ENCODE measurements around the gene LRRC34. TPM values are rescaled to one million over a fixed set of nuclear protein-coding genes. Genes with fewer than 3 reads are reported as not detected.

Gene LRRC34
- total and polyA plus RNA-seq, 10 of the 15 experiments (the other 5 are each of a cell fraction or from before 2014, with no cell fraction given): 0.24 to 3.7 (median 1.7) TPM

DNA sequence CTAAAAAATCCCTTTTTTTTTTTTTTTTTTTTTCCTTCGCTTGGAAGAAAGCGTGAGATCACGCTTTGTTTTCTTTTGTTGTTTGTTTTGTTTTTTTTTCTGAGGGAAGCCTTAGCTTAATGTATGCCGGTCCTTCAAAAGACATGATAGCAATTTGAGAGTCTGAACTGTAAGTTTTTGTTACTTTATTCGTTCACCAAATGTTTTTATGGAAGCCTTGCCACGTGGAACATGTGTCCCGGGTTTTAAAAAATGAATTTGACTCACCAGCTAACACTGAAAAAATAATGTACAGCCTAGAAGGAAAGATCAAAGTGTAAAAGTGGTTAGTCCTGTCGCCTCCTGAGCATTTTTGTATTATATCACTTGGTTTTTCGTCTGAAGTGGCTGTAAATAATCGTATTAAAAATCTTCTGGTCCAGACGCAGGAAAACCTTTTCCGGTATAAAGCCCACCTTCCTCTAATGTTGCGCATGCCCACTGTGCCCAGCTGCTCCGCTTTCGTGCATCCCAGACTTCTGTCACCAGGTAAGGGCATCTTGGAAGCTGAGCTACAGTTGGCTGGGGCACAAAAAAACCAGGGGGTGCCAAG lies 40.3 kb downstream of the LRRC34 start (continued):
- TF ChIP-seq EP300 (IDR thresholded peaks at IDR 0.05; ENCODE audit: borderline replicate concordance in 1 of 2, control insufficient read depth in 1 of 2, low read depth in 2 of 2, low read length in 2 of 2) (no peak), IRF5 (IDR thresholded peaks at IDR 0.05; ENCODE audit: borderline replicate concordance) (no peak), NR2C1 (IDR thresholded peaks at IDR 0.05) (no peak), RELA (IDR thresholded peaks at IDR 0.05; ENCODE audit: borderline replicate concordance, partially characterized antibody) (no peak), TCF3 (IDR thresholded peaks at IDR 0.05; ENCODE audit: borderline replicate concordance, insufficient read depth, low read depth, low read length) (no peak), ZBTB33 (IDR thresholded peaks at IDR 0.05) (no peak), TBL1XR1 (IDR thresholded peaks at IDR 0.05; ENCODE audit: low read depth, low read length) (0 out of 2 replicates have a peak, but pooled peaks have one; percentile 12), ZNF207 (IDR thresholded peaks at IDR 0.05; ENCODE audit: borderline replicate concordance) (no peak), STAT1 (conservative IDR thresholded peaks at IDR 0.05) (no peak), BMI1 (IDR thresholded peaks at IDR 0.05; ENCODE audit: borderline replicate concordance) (no peak), CEBPZ (IDR thresholded peaks at IDR 0.05; ENCODE audit: low read depth, low read length) (no peak)
- TF ChIP-seq, protein P1, sequence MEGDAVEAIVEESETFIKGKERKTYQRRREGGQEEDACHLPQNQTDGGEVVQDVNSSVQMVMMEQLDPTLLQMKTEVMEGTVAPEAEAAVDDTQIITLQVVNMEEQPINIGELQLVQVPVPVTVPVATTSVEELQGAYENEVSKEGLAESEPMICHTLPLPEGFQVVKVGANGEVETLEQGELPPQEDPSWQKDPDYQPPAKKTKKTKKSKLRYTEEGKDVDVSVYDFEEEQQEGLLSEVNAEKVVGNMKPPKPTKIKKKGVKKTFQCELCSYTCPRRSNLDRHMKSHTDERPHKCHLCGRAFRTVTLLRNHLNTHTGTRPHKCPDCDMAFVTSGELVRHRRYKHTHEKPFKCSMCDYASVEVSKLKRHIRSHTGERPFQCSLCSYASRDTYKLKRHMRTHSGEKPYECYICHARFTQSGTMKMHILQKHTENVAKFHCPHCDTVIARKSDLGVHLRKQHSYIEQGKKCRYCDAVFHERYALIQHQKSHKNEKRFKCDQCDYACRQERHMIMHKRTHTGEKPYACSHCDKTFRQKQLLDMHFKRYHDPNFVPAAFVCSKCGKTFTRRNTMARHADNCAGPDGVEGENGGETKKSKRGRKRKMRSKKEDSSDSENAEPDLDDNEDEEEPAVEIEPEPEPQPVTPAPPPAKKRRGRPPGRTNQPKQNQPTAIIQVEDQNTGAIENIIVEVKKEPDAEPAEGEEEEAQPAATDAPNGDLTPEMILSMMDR (IDR thresholded peaks at IDR 0.05 in 2 of 3, conservative IDR thresholded peaks at IDR 0.05 in 1 of 3; ENCODE audit: control insufficient read depth in 2 of 3, extremely low read depth in 1 of 3, insufficient read depth in 1 of 3, low read depth in 3 of 3, low read length in 3 of 3): no peak
- TF ChIP-seq, protein P2, sequence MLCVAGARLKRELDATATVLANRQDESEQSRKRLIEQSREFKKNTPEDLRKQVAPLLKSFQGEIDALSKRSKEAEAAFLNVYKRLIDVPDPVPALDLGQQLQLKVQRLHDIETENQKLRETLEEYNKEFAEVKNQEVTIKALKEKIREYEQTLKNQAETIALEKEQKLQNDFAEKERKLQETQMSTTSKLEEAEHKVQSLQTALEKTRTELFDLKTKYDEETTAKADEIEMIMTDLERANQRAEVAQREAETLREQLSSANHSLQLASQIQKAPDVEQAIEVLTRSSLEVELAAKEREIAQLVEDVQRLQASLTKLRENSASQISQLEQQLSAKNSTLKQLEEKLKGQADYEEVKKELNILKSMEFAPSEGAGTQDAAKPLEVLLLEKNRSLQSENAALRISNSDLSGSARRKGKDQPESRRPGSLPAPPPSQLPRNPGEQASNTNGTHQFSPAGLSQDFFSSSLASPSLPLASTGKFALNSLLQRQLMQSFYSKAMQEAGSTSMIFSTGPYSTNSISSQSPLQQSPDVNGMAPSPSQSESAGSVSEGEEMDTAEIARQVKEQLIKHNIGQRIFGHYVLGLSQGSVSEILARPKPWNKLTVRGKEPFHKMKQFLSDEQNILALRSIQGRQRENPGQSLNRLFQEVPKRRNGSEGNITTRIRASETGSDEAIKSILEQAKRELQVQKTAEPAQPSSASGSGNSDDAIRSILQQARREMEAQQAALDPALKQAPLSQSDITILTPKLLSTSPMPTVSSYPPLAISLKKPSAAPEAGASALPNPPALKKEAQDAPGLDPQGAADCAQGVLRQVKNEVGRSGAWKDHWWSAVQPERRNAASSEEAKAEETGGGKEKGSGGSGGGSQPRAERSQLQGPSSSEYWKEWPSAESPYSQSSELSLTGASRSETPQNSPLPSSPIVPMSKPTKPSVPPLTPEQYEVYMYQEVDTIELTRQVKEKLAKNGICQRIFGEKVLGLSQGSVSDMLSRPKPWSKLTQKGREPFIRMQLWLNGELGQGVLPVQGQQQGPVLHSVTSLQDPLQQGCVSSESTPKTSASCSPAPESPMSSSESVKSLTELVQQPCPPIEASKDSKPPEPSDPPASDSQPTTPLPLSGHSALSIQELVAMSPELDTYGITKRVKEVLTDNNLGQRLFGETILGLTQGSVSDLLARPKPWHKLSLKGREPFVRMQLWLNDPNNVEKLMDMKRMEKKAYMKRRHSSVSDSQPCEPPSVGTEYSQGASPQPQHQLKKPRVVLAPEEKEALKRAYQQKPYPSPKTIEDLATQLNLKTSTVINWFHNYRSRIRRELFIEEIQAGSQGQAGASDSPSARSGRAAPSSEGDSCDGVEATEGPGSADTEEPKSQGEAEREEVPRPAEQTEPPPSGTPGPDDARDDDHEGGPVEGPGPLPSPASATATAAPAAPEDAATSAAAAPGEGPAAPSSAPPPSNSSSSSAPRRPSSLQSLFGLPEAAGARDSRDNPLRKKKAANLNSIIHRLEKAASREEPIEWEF (IDR thresholded peaks at IDR 0.05; ENCODE audit: insufficient replicate concordance, low read depth, low read length): peak; percentile 34
